ENCODE data around the gene PEAK1. TPM values are rescaled to one million over a fixed set of nuclear protein-coding genes. Genes with fewer than 3 reads are reported as not detected.

Gene PEAK1
- total RNA-seq, 1 experiment from 2014 or later: 36.7 TPM

DNA sequence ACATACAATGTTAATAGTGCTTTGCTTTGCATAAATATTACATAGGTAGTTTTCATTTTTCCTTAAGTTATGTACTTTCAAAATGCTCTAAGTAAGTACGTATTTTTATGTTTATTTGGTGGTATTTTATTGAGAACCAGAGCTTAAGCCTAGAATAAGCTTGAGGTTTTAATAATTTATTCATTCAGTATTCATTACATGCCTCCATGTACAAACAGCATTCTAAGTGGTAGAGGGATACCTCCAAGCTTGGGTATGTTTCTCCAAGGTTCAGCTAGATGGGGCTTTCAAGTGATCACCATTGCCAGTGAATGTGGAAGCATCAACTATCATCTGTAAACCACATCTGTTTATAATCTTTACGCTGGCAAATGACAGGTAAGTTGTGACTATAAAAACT is 52.3 kb downstream of the PEAK1 start:
- Histone ChIP-seq H3K27me3 (replicated peaks; ENCODE audit: insufficient read depth, low read depth, low read length, poor library complexity) (no peaks in the 10 kb centered on the region), H3K9me3 (ENCODE audit: low read depth, low read length, poor library complexity, severe bottlenecking) (no peaks in the 10 kb centered on the region), H3K4me1 (ENCODE audit: insufficient read depth, low read length, poor library complexity, severe bottlenecking) (no peaks in the 10 kb centered on the region), H3K36me3 (ENCODE audit: insufficient read depth, low read length, poor library complexity, severe bottlenecking) (no peaks in the 10 kb centered on the region), H3K4me3 (ENCODE audit: low read depth, low read length, poor library complexity, severe bottlenecking) (no peak overlapping the region), H3K27ac (ENCODE audit: low read depth, low read length, poor library complexity, severe bottlenecking) (no peak overlapping the region)
- DNase-seq (ENCODE audit: low spot score): no peak
- ChIA-PET CTCF (no interaction called here), POLR2A (ENCODE audit: low non-redundant PET) (no interaction called here)
- no TSS peak for BruUV-seq (replicated peaks)
- TF ChIP-seq, protein P1, sequence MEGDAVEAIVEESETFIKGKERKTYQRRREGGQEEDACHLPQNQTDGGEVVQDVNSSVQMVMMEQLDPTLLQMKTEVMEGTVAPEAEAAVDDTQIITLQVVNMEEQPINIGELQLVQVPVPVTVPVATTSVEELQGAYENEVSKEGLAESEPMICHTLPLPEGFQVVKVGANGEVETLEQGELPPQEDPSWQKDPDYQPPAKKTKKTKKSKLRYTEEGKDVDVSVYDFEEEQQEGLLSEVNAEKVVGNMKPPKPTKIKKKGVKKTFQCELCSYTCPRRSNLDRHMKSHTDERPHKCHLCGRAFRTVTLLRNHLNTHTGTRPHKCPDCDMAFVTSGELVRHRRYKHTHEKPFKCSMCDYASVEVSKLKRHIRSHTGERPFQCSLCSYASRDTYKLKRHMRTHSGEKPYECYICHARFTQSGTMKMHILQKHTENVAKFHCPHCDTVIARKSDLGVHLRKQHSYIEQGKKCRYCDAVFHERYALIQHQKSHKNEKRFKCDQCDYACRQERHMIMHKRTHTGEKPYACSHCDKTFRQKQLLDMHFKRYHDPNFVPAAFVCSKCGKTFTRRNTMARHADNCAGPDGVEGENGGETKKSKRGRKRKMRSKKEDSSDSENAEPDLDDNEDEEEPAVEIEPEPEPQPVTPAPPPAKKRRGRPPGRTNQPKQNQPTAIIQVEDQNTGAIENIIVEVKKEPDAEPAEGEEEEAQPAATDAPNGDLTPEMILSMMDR (conservative IDR thresholded peaks at IDR 0.05; ENCODE audit: low read depth, low read length): no peak
- no peak for TF ChIP-seq EZH2 (IDR thresholded peaks at IDR 0.05; ENCODE audit: borderline replicate concordance, low read depth, low read length, poor library complexity, severe bottlenecking)
- intact Hi-C loops (cut with micrococcal nuclease; ENCODE audit: unreplicated experiment): no loop called here

DNA sequence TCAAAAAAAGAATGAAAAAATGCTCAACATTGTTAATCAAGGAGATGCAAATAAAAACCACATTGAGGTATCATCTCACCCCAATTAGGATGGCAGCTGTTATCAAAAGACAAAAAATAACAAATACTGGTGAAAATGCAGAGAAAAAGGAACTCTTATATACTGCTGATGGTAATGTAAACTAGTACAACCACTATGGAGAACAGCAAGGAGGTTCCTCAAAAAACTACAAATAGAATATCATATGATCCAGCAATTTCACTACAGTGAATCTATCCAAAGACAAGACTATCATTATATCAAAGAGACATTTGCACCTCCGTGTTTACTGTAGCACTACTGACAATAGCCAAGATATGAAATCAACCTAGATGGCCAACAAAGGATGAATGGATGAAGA is 58.4 kb downstream of the PEAK1 start:
- Histone ChIP-seq H3K4me3 (ENCODE audit: low read depth, low read length, poor library complexity, severe bottlenecking) (no peak overlapping the region), H3K27ac (ENCODE audit: low read depth, low read length, poor library complexity, severe bottlenecking) (no peak overlapping the region), H3K9me3 (ENCODE audit: low read depth, low read length, poor library complexity, severe bottlenecking) (no peaks in the 10 kb centered on the region), H3K36me3 (ENCODE audit: insufficient read depth, low read length, poor library complexity, severe bottlenecking) (no peaks in the 10 kb centered on the region), H3K4me1 (ENCODE audit: insufficient read depth, low read length, poor library complexity, severe bottlenecking) (no peaks in the 10 kb centered on the region), H3K27me3 (replicated peaks; ENCODE audit: insufficient read depth, low read depth, low read length, poor library complexity) (no peaks in the 10 kb centered on the region)
- intact Hi-C loops (cut with micrococcal nuclease; ENCODE audit: unreplicated experiment): no loop called here
- POLR2A ChIA-PET (ENCODE audit: low non-redundant PET): no interaction called here
- TF ChIP-seq, protein P1 (conservative IDR thresholded peaks at IDR 0.05; ENCODE audit: low read depth, low read length): no peak
- TF ChIP-seq EZH2 (IDR thresholded peaks at IDR 0.05; ENCODE audit: borderline replicate concordance, low read depth, low read length, poor library complexity, severe bottlenecking): no peak
- CTCF ChIA-PET: no interaction called here
- DNase-seq (ENCODE audit: low spot score): no peak
- no TSS peak for BruUV-seq (replicated peaks)

DNA sequence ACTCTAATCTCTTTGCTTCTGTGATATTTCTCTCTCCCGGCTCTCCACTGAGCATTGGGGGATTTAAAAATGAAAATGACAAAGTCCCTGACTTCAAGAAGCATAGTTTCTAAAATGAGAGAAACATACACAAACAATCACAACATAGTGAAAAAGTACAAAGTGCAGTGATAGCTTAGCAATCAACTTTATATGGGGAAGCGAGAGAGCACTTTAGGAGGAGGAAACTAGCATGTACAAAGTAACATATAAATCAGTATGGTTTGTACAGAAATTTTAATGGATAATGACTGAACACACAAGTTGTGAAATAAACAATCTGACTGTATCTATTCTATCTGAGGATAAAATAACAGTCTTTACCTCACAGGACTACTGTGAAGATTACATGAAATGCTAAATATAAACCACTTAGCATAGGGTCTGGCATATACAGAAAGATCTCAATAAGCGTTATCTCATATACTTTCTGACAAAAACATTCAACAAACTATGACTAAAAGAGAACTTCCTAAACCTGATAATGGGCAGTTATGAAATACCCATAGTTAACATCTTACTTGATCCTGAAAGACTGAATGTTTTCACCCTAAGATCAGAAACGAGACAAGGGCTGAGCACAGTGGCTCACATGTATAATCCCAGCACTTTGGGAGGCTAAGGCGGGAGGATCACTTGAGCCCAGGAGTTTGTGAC is 61.2 kb downstream of the PEAK1 start:
- no TSS peak for BruUV-seq (replicated peaks)
- intact Hi-C loops (cut with micrococcal nuclease; ENCODE audit: unreplicated experiment): no loop called here
- DNase-seq (ENCODE audit: low spot score): no peak
- H3K4me3 ChIP-seq (ENCODE audit: low read depth, low read length, poor library complexity, severe bottlenecking): no peak overlapping the region
- no peaks in the 10 kb centered on the region for H3K9me3 ChIP-seq (ENCODE audit: low read depth, low read length, poor library complexity, severe bottlenecking)
- POLR2A ChIA-PET (ENCODE audit: low non-redundant PET): no interaction called here
- H3K36me3 ChIP-seq (ENCODE audit: insufficient read depth, low read length, poor library complexity, severe bottlenecking): no peaks in the 10 kb centered on the region
- CTCF ChIA-PET: no interaction called here
- no peaks in the 10 kb centered on the region for H3K4me1 ChIP-seq (ENCODE audit: insufficient read depth, low read length, poor library complexity, severe bottlenecking)
- TF ChIP-seq, protein P1 (conservative IDR thresholded peaks at IDR 0.05; ENCODE audit: low read depth, low read length): no peak
- no peak for TF ChIP-seq EZH2 (IDR thresholded peaks at IDR 0.05; ENCODE audit: borderline replicate concordance, low read depth, low read length, poor library complexity, severe bottlenecking)
- H3K27ac ChIP-seq (ENCODE audit: low read depth, low read length, poor library complexity, severe bottlenecking): no peak overlapping the region
- H3K27me3 ChIP-seq (replicated peaks; ENCODE audit: insufficient read depth, low read depth, low read length, poor library complexity): no peaks in the 10 kb centered on the region
